Common myeloid progenitor, CD34-positive (primary cell): ENCODE measurements around the gene RNF149.
"Not testable (repeated sequence)": the region's sequence is repeated elsewhere in the genome, so short reads cannot be mapped to it uniquely, and the experiment has no call there.

Source experiments
- CTCF ChIA-PET: fragments of 350-600 bp; sonication (Branson Sonifier 250); formaldehyde crosslinking; loops from one replicate; lab custom pipeline; 2021; ENCODE audit warnings: antibody characterized with exemption; lab: Charles Lee
- POLR2A ChIA-PET: fragments of 350-600 bp; sonication (Branson Sonifier 250); formaldehyde crosslinking; loops from one replicate; lab custom pipeline; 2021; ENCODE audit warnings: antibody characterized with exemption; lab: Charles Lee
- DNase-seq, 3 donors: peaks; one replicate each; pipeline versions ENCODE4 v3.0.0 to v3.0.0-alpha.2; 2013
- H3K27ac ChIP-seq, 2 experiments: 1 replicate in 1 of 2; 2 replicates in 1 of 2; pipeline ENCODE4 v1.7.0; 2013; ENCODE audit warnings: inconsistent platforms in 2 of 2, low read length in 2 of 2, mild to moderate bottlenecking in 2 of 2, low read depth in 1 of 2, moderate library complexity in 1 of 2; ENCODE audit not compliant: severe bottlenecking in 2 of 2, insufficient read depth in 1 of 2, poor library complexity in 1 of 2
- H3K27me3 ChIP-seq, 5 experiments: replicated peaks in 2 of 5; 1 replicate in 3 of 5; 2 replicates in 2 of 5; pipeline versions ENCODE4 v1.6.1 to v1.7.0; 2013; ENCODE audit warnings: low read length in 4 of 5, mild to moderate bottlenecking in 2 of 5, moderate library complexity in 2 of 5, inconsistent platforms in 1 of 5; ENCODE audit not compliant: insufficient read depth in 5 of 5, control insufficient read depth in 4 of 5
- H3K36me3 ChIP-seq, 4 experiments: 1 replicate in 2 of 4; 2 replicates in 2 of 4; pipeline versions ENCODE4 v1.6.1 to v1.7.0; 2013; ENCODE audit warnings: low read length in 3 of 4, control low read depth in 1 of 4, mild to moderate bottlenecking in 1 of 4; ENCODE audit not compliant: control insufficient read depth in 4 of 4, insufficient read depth in 4 of 4
- H3K4me1 ChIP-seq, 4 experiments: 1 replicate in 3 of 4; 2 replicates in 1 of 4; pipeline versions ENCODE4 v1.6.1 to v1.7.1; 2013; ENCODE audit warnings: low read length in 3 of 4, mild to moderate bottlenecking in 3 of 4, control low read depth in 1 of 4, inconsistent platforms in 1 of 4, moderate library complexity in 1 of 4; ENCODE audit not compliant: control insufficient read depth in 4 of 4, insufficient read depth in 4 of 4; ENCODE audit errors: control extremely low read depth in 1 of 4
- H3K4me3 ChIP-seq, 7 experiments: 1 replicate in 4 of 7; 2 replicates in 3 of 7; pipeline versions ENCODE4 v1.5.1 to v1.7.0; 2013; ENCODE audit warnings: mild to moderate bottlenecking in 7 of 7, low read length in 6 of 7, moderate library complexity in 6 of 7, inconsistent platforms in 2 of 7, low read depth in 2 of 7, control low read depth in 1 of 7; ENCODE audit not compliant: insufficient read depth in 4 of 7, control insufficient read depth in 1 of 7; ENCODE audit errors: extremely low read depth in 1 of 7
- H3K9me3 ChIP-seq, 5 experiments: 1 replicate in 4 of 5; 2 replicates in 1 of 5; pipeline versions ENCODE4 v1.6.1 to v1.7.1; 2013; ENCODE audit warnings: low read length in 4 of 5, mild to moderate bottlenecking in 2 of 5, inconsistent platforms in 1 of 5, low read depth in 1 of 5, moderate library complexity in 1 of 5; ENCODE audit not compliant: control insufficient read depth in 4 of 5, insufficient read depth in 2 of 5; ENCODE audit errors: control extremely low read depth in 1 of 5
- WGBS: methylation state at CpG from one replicate; pipeline ENCODE4 v1.1.5; 2013; ENCODE audit not compliant: insufficient coverage; 5-methylcytosine and 5-hydroxymethylcytosine counted together

Gene RNF149

DNA sequence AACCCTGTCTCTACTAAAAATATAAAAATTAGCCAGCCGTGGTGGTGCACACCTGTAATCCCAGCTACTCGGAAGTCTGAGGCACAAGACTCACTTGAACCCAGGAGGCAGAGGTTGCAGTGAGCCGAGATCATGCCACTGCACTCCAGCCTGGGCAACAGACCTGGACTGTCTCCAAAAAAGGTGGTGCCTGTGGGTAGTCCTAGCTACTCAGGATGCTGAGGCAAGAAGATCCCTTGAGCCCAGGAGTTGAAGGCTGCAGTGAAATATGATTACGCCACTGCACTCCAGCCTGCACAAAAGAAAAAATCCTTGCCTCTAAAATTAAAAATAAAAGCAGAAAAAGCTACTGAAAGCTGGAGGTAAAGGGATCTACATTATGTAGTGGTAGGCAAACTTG, 44.1 kb upstream of the RNF149 start:
- POLR2A ChIA-PET, H3K4me1 ChIP-seq, H3K4me3 ChIP-seq, H3K9me3 ChIP-seq, DNase-seq, H3K27me3 ChIP-seq, H3K27ac ChIP-seq, H3K36me3 ChIP-seq: not testable (repeated sequence)
- CTCF ChIA-PET: interaction anchor here (1.3 to 1.4 kb wide), 2 partner anchors 9 to 10 kb away, joined by 3 to 5 read pairs; no protein-coding TSS in a partner anchor
- 84% methylated on average over 3 of the region's 4 CpGs for WGBS

DNA sequence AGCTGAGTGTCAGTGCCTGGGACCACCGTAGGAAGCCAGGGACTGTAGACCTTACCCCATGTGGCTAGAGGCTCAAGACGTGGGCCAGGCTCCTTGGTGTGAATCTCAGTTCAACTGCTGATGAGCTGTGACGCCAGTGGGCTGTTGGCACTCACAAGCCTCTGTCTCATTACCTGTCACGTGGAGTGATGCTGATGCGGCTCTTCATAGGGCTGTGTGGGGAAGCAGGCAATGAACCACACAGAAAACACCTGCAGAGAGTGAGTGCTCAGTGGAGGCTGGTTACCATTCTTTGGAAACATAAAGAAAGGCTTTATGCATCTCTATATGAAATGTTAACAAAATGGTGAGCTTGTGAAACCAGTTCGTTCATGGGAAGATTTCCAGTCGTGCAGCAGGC, 42.7 kb upstream of the RNF149 start:
- Histone ChIP-seq H3K27me3 (no peaks in the 10 kb centered on the region), H3K36me3 (no peaks in the 10 kb centered on the region), H3K27ac (no peak overlapping the region), H3K9me3 (no peaks in the 10 kb centered on the region), H3K4me3 (no peak overlapping the region), H3K4me1 (peaks cover 0 to 6% (median 0%) of the 10 kb centered on the region in 4 experiments)
- 90% methylated on average over 7 of the region's 7 CpGs for WGBS
- CTCF ChIA-PET: interaction anchor here (0.8 to 4.0 kb wide), 7 partner anchors 9 to 480 kb away, joined by 3 to 29 read pairs (median 5); partner anchors contain the start of gene CREG2
- DNase-seq: no peak
- POLR2A ChIA-PET: interaction anchor here (0.7 kb wide), 1 partner anchor 11 kb away, joined by 3 read pairs; no protein-coding TSS in a partner anchor

DNA sequence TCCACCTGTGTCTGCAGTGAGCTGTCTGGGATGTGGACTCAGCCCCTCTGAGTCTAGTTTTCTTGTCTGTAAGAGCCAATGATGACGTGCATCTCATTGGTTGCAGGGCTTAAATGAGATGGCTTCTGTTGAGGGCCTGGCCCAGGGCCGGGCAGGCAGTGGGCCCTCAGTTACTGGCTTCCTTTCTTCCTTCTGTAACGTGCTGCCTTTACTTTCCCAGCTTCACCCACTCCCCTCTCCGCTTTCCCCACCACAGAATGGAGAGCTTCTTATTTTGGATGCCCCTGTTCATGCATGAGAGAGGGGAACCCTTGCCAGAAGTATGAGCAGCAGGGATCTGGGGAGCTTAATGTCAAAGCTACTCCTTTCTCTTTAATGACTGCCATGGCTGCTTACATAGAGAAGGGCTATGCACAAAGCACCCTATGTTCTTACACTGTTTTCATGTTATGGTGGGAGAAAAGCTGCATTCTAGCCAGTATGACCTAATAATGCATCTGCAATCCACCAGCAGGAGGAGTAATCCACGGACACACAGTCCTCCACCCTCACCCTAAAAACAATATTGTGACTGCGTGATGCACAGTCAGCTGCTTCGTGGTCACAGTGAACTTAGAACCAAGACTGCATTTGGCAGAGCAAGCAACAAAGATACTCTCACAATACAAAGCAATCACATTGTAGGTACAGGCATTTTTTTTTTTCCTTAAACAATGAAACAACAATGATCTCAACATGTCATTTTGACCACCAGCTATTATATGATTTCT, 41.6 kb upstream of the RNF149 start:
- H3K4me3 ChIP-seq: no peak overlapping the region
- 75% methylated on average over 3 of the region's 7 CpGs for WGBS
- peaks cover 0 to 6% (median 0%) of the 10 kb centered on the region in 4 experiments for H3K4me1 ChIP-seq
- no peaks in the 10 kb centered on the region for H3K27me3 ChIP-seq
- CTCF ChIA-PET: interaction anchor here (0.9 to 4.0 kb wide), 10 partner anchors 8 to 485 kb away, joined by 3 to 29 read pairs (median 6); partner anchors contain the start of gene CREG2
- peak; percentile 36 to 69 (median 58) for DNase-seq
- H3K27ac ChIP-seq: no peak overlapping the region
- POLR2A ChIA-PET: interaction anchor here (0.6 to 0.7 kb wide), 5 partner anchors 26 to 252 kb away, joined by 3 to 7 read pairs (median 4); no protein-coding TSS in a partner anchor
- H3K9me3 ChIP-seq: no peaks in the 10 kb centered on the region
- H3K36me3 ChIP-seq: no peaks in the 10 kb centered on the region

DNA sequence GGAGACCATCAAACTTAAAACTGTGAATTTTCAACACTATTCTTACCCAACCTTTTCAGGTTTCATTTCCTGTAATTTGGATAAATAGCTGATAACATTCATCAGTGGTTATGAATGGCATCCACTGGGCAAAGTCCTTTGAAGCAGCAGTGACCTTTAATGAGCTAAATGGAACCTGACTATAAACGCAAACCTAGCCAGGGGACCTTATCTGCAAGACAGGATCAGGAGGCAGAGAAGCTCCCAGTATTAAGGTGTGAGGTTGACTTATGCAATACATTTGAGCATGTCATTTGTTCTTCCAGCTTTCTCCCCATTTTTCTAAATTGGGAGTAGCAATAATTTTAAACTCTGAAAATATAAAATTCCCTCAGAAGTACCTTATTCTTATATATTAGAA, 40.4 kb upstream of the RNF149 start:
- Histone ChIP-seq H3K4me1 (peaks cover 0 to 6% (median 0%) of the 10 kb centered on the region in 4 experiments), H3K27me3 (no peaks in the 10 kb centered on the region), H3K4me3 (no peak overlapping the region), H3K9me3 (no peaks in the 10 kb centered on the region), H3K36me3 (no peaks in the 10 kb centered on the region), H3K27ac (no peak overlapping the region)
- no peak for DNase-seq
- POLR2A ChIA-PET: no interaction called here
- 100% methylated on average over 1 of the region's 1 CpG for WGBS
- CTCF ChIA-PET: interaction anchor here (0.9 to 4.0 kb wide), 8 partner anchors 10 to 487 kb away, joined by 3 to 29 read pairs (median 6); partner anchors contain the start of gene CREG2

GRCh38 chr2:101346909-101347308, 38.4 kb upstream of the RNF149 start:
- Histone ChIP-seq H3K4me3 (no peak overlapping the region), H3K4me1 (peaks cover 0 to 6% (median 0%) of the 10 kb centered on the region in 4 experiments), H3K36me3 (no peaks in the 10 kb centered on the region), H3K27me3 (no peaks in the 10 kb centered on the region), H3K27ac (no peak overlapping the region), H3K9me3 (no peaks in the 10 kb centered on the region)
- ChIA-PET POLR2A (no interaction called here), CTCF (interaction anchor here (0.9 to 2.5 kb wide), 6 partner anchors 11 to 486 kb away, joined by 3 to 9 read pairs (median 4); no protein-coding TSS in a partner anchor)
- 100% methylated on average over 3 of the region's 3 CpGs for WGBS
- DNase-seq: no peak

GRCh38 chr2:101344137-101344536, 35.6 kb upstream of the RNF149 start:
- H3K4me1 ChIP-seq: peaks cover 0 to 20% (median 10%) of the 10 kb centered on the region in 4 experiments
- ChIA-PET POLR2A (no interaction called here), CTCF (interaction anchor here (1.1 kb wide), 2 partner anchors 9 to 38 kb away, joined by 3 read pairs; no protein-coding TSS in a partner anchor)
- 89% methylated on average over 5 of the region's 5 CpGs for WGBS
- H3K36me3 ChIP-seq: no peaks in the 10 kb centered on the region
- no peak overlapping the region for H3K27ac ChIP-seq
- no peak for DNase-seq
- no peak overlapping the region for H3K4me3 ChIP-seq
- H3K9me3 ChIP-seq: no peaks in the 10 kb centered on the region
- H3K27me3 ChIP-seq: no peaks in the 10 kb centered on the region

- H3K4me3 ChIP-seq: no peak overlapping the region
- no peaks in the 10 kb centered on the region for H3K36me3 ChIP-seq
- no peaks in the 10 kb centered on the region for H3K9me3 ChIP-seq
- H3K27ac ChIP-seq: no peak overlapping the region
- CTCF ChIA-PET: interaction anchor here (0.6 to 4.5 kb wide), 20 partner anchors 9 to 541 kb away, joined by 3 to 29 read pairs (median 4); partner anchors contain the start of gene CREG2
- peaks cover 0 to 20% (median 10%) of the 10 kb centered on the region in 4 experiments for H3K4me1 ChIP-seq
- no peaks in the 10 kb centered on the region for H3K27me3 ChIP-seq
- POLR2A ChIA-PET: interaction anchor here (1.0 kb wide), 1 partner anchor 14 kb away, joined by 3 read pairs; no protein-coding TSS in a partner anchor
- WGBS: 92% methylated on average over 15 of the region's 15 CpGs
- no peak for DNase-seq
These were observed 34.1 kb upstream of the RNF149 start for GRCh38 chr2:101342625-101343008.
